ENCODE results near the gene LAMA3.
"Not testable (repeated sequence)": the region's sequence is repeated elsewhere in the genome, so short reads cannot be mapped to it uniquely, and the experiment has no call there.

Gene LAMA3

GRCh38 chr18:23740105-23740830 is 51.0 kb downstream of the LAMA3 start:
- Histone ChIP-seq H3K4me3 (ENCODE audit: low read length in 2 of 2) (no peak overlapping the region), H3K4ac (ENCODE audit: low read length) (no peak overlapping the region), H2BK15ac (ENCODE audit: low read length) (no peak overlapping the region), H2AFZ (ENCODE audit: low read length) (no peak overlapping the region), H2BK5ac (ENCODE audit: low read length) (no peak overlapping the region), H2BK120ac (ENCODE audit: low read depth, low read length) (no peak overlapping the region), H4K91ac (ENCODE audit: low read depth, low read length, poor library complexity) (no peak overlapping the region), H3K27ac (replicated peaks; ENCODE audit: low read length) (no peak overlapping the region), H2AK5ac (ENCODE audit: low read depth, low read length) (no peak overlapping the region), H3K9me3 (replicated peaks in 1 of 2; ENCODE audit: control insufficient read depth in 2 of 2, insufficient read depth in 1 of 2, low read depth in 1 of 2, low read length in 2 of 2) (no peaks in the 10 kb centered on the region), H3K36me3 (replicated peaks in 1 of 2; ENCODE audit: control insufficient read depth in 2 of 2, insufficient read depth in 2 of 2, low read length in 2 of 2) (no peaks in the 10 kb centered on the region), H3K4me1 (ENCODE audit: control insufficient read depth in 2 of 2, insufficient read depth in 1 of 2, low read depth in 1 of 2, low read length in 2 of 2) (peaks cover 0 to 13% of the 10 kb centered on the region in 2 donors), H3K27me3 (ENCODE audit: control insufficient read depth in 3 of 3, insufficient read depth in 3 of 3, low read depth in 1 of 3, low read length in 3 of 3) (peaks cover 0 to 4% (median 0%) of the 10 kb centered on the region in 3 experiments), H3K9ac (ENCODE audit: low read depth, low read length, poor library complexity) (no peak overlapping the region), H3K18ac (ENCODE audit: low read length) (no peak overlapping the region), H3K4me2 (ENCODE audit: insufficient read depth, low read length, poor library complexity, severe bottlenecking) (no peak overlapping the region), H3K14ac (ENCODE audit: low read length) (no peak overlapping the region), H3K23ac (ENCODE audit: low read depth, low read length, poor library complexity) (no peak overlapping the region), H2BK12ac (ENCODE audit: low read length) (no peak overlapping the region), H3K79me1 (ENCODE audit: low read depth, low read length) (no peaks in the 10 kb centered on the region), H4K8ac (ENCODE audit: low read depth, low read length) (no peak overlapping the region)
- no peak for DNase-seq (ENCODE audit: low spot score)
- WGBS, 2 donors (ENCODE audit: extremely low coverage in 2 of 2, insufficient read length in 2 of 2, insufficient replicate concordance in 1 of 2) = no CpG with 5 or more reads among the region's 4 CpGs

GRCh38 chr18:23741967-23742366 is 52.7 kb downstream of the LAMA3 start:
- H4K8ac ChIP-seq (ENCODE audit: low read depth, low read length); H3K9me3 ChIP-seq (replicated peaks in 1 of 2; ENCODE audit: control insufficient read depth in 2 of 2, insufficient read depth in 1 of 2, low read depth in 1 of 2, low read length in 2 of 2); H3K14ac ChIP-seq (ENCODE audit: low read length); H2BK120ac ChIP-seq (ENCODE audit: low read depth, low read length); H3K27ac ChIP-seq (replicated peaks; ENCODE audit: low read length); H2BK5ac ChIP-seq (ENCODE audit: low read length); H2BK15ac ChIP-seq (ENCODE audit: low read length); H3K79me1 ChIP-seq (ENCODE audit: low read depth, low read length); H3K4me1 ChIP-seq (ENCODE audit: control insufficient read depth in 2 of 2, insufficient read depth in 1 of 2, low read depth in 1 of 2, low read length in 2 of 2); H2AFZ ChIP-seq (ENCODE audit: low read length); H3K4me2 ChIP-seq (ENCODE audit: insufficient read depth, low read length, poor library complexity, severe bottlenecking); H3K36me3 ChIP-seq (replicated peaks in 1 of 2; ENCODE audit: control insufficient read depth in 2 of 2, insufficient read depth in 2 of 2, low read length in 2 of 2); H4K91ac ChIP-seq (ENCODE audit: low read depth, low read length, poor library complexity); H2AK5ac ChIP-seq (ENCODE audit: low read depth, low read length); H2BK12ac ChIP-seq (ENCODE audit: low read length); H3K18ac ChIP-seq (ENCODE audit: low read length); H3K9ac ChIP-seq (ENCODE audit: low read depth, low read length, poor library complexity); H3K23ac ChIP-seq (ENCODE audit: low read depth, low read length, poor library complexity); H3K4me3 ChIP-seq (ENCODE audit: low read length in 2 of 2); H3K4ac ChIP-seq (ENCODE audit: low read length); H3K27me3 ChIP-seq (ENCODE audit: control insufficient read depth in 3 of 3, insufficient read depth in 3 of 3, low read depth in 1 of 3, low read length in 3 of 3); DNase-seq (ENCODE audit: low spot score): not testable (repeated sequence)
- WGBS, 2 donors (ENCODE audit: extremely low coverage in 2 of 2, insufficient read length in 2 of 2, insufficient replicate concordance in 1 of 2) = no CpG with 5 or more reads among the region's 6 CpGs

GRCh38 chr18:23743733-23744333 is 54.6 kb downstream of the LAMA3 start:
- H2AK5ac ChIP-seq (ENCODE audit: low read depth, low read length) = no peak overlapping the region
- no peak overlapping the region for H3K9ac ChIP-seq (ENCODE audit: low read depth, low read length, poor library complexity)
- H2BK120ac ChIP-seq (ENCODE audit: low read depth, low read length) = no peak overlapping the region
- no peaks in the 10 kb centered on the region for H3K9me3 ChIP-seq (replicated peaks in 1 of 2; ENCODE audit: control insufficient read depth in 2 of 2, insufficient read depth in 1 of 2, low read depth in 1 of 2, low read length in 2 of 2)
- no peak overlapping the region for H4K8ac ChIP-seq (ENCODE audit: low read depth, low read length)
- no peak overlapping the region for H3K18ac ChIP-seq (ENCODE audit: low read length)
- H3K4me2 ChIP-seq (ENCODE audit: insufficient read depth, low read length, poor library complexity, severe bottlenecking) = no peak overlapping the region
- H3K4me3 ChIP-seq (ENCODE audit: low read length in 2 of 2) = no peak overlapping the region
- no peak overlapping the region for H2BK12ac ChIP-seq (ENCODE audit: low read length)
- no peaks in the 10 kb centered on the region for H3K79me1 ChIP-seq (ENCODE audit: low read depth, low read length)
- DNase-seq (ENCODE audit: low spot score) = no peak
- H3K27me3 ChIP-seq (ENCODE audit: control insufficient read depth in 3 of 3, insufficient read depth in 3 of 3, low read depth in 1 of 3, low read length in 3 of 3) = no peaks in the 10 kb centered on the region
- no CpG with 5 or more reads among the region's 4 CpGs for WGBS, 2 donors (ENCODE audit: extremely low coverage in 2 of 2, insufficient read length in 2 of 2, insufficient replicate concordance in 1 of 2)
- no peak overlapping the region for H2BK15ac ChIP-seq (ENCODE audit: low read length)
- no peak overlapping the region for H2AFZ ChIP-seq (ENCODE audit: low read length)
- H3K4ac ChIP-seq (ENCODE audit: low read length) = no peak overlapping the region
- H3K27ac ChIP-seq (replicated peaks; ENCODE audit: low read length) = no peak overlapping the region
- no peak overlapping the region for H2BK5ac ChIP-seq (ENCODE audit: low read length)
- no peaks in the 10 kb centered on the region for H3K4me1 ChIP-seq (ENCODE audit: control insufficient read depth in 2 of 2, insufficient read depth in 1 of 2, low read depth in 1 of 2, low read length in 2 of 2)
- no peaks in the 10 kb centered on the region for H3K36me3 ChIP-seq (replicated peaks in 1 of 2; ENCODE audit: control insufficient read depth in 2 of 2, insufficient read depth in 2 of 2, low read length in 2 of 2)
- H3K14ac ChIP-seq (ENCODE audit: low read length) = no peak overlapping the region
- H4K91ac ChIP-seq (ENCODE audit: low read depth, low read length, poor library complexity) = no peak overlapping the region
- H3K23ac ChIP-seq (ENCODE audit: low read depth, low read length, poor library complexity) = no peak overlapping the region

GRCh38 chr18:23745366-23745765 is 56.1 kb downstream of the LAMA3 start:
- no peak overlapping the region for H3K9ac ChIP-seq (ENCODE audit: low read depth, low read length, poor library complexity)
- no CpG with 5 or more reads among the region's 2 CpGs for WGBS, 2 donors (ENCODE audit: extremely low coverage in 2 of 2, insufficient read length in 2 of 2, insufficient replicate concordance in 1 of 2)

More at GRCh38 chr18:23745366-23745765, 56.1 kb downstream of the LAMA3 start:
- H3K4me1 ChIP-seq (ENCODE audit: control insufficient read depth in 2 of 2, insufficient read depth in 1 of 2, low read depth in 1 of 2, low read length in 2 of 2) = no peaks in the 10 kb centered on the region
- no peak overlapping the region for H4K8ac ChIP-seq (ENCODE audit: low read depth, low read length)
- no peak overlapping the region for H2BK120ac ChIP-seq (ENCODE audit: low read depth, low read length)
- H3K4ac ChIP-seq (ENCODE audit: low read length) = no peak overlapping the region
- H3K9me3 ChIP-seq (replicated peaks in 1 of 2; ENCODE audit: control insufficient read depth in 2 of 2, insufficient read depth in 1 of 2, low read depth in 1 of 2, low read length in 2 of 2) = no peaks in the 10 kb centered on the region
- no peak overlapping the region for H3K23ac ChIP-seq (ENCODE audit: low read depth, low read length, poor library complexity)
- no peak overlapping the region for H3K27ac ChIP-seq (replicated peaks; ENCODE audit: low read length)
- H2BK5ac ChIP-seq (ENCODE audit: low read length) = no peak overlapping the region
- no peak overlapping the region for H2BK12ac ChIP-seq (ENCODE audit: low read length)
- H2AK5ac ChIP-seq (ENCODE audit: low read depth, low read length) = no peak overlapping the region
- no peak overlapping the region for H3K4me2 ChIP-seq (ENCODE audit: insufficient read depth, low read length, poor library complexity, severe bottlenecking)
- H3K18ac ChIP-seq (ENCODE audit: low read length) = no peak overlapping the region
- no peak for DNase-seq (ENCODE audit: low spot score)
- H3K14ac ChIP-seq (ENCODE audit: low read length) = no peak overlapping the region
- no peaks in the 10 kb centered on the region for H3K27me3 ChIP-seq (ENCODE audit: control insufficient read depth in 3 of 3, insufficient read depth in 3 of 3, low read depth in 1 of 3, low read length in 3 of 3)
- no peak overlapping the region for H4K91ac ChIP-seq (ENCODE audit: low read depth, low read length, poor library complexity)
- H2AFZ ChIP-seq (ENCODE audit: low read length) = no peak overlapping the region
- no peaks in the 10 kb centered on the region for H3K79me1 ChIP-seq (ENCODE audit: low read depth, low read length)
- no peak overlapping the region for H3K4me3 ChIP-seq (ENCODE audit: low read length in 2 of 2)
- no peak overlapping the region for H2BK15ac ChIP-seq (ENCODE audit: low read length)
- H3K36me3 ChIP-seq (replicated peaks in 1 of 2; ENCODE audit: control insufficient read depth in 2 of 2, insufficient read depth in 2 of 2, low read length in 2 of 2) = no peaks in the 10 kb centered on the region

Measured in neuronal stem cell (in vitro differentiated cells).